ENCODE data around the gene QKI.

DNA sequence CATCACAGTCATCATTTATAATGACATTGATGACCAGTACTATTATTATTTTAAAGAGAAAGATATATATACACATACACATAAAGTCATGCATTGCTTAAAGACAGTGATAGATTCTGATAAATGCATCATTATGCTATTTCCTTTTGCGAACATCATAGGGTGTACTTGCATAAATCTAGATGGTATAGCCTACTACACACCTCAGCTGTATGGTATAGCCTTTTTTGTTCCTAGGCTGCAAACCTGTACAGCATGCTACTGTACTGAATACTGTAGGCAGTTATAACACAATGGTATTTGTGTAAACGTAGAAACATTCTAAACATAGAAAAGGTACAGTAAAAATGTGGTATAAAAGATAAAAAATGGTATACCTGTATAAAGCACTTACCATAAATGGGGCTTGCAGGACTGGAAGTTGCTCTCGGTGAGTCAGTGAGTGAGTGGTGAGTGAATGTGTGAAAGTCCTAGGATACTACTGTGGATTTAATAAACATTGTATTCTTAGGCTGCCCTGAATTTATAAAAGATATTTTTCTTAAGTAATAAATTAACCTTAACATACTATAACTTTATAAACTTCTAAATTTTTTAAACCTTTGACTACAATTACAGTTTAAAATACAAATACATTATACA lies 23.9 kb downstream of the QKI start:
- TF ChIP-seq, protein P1, sequence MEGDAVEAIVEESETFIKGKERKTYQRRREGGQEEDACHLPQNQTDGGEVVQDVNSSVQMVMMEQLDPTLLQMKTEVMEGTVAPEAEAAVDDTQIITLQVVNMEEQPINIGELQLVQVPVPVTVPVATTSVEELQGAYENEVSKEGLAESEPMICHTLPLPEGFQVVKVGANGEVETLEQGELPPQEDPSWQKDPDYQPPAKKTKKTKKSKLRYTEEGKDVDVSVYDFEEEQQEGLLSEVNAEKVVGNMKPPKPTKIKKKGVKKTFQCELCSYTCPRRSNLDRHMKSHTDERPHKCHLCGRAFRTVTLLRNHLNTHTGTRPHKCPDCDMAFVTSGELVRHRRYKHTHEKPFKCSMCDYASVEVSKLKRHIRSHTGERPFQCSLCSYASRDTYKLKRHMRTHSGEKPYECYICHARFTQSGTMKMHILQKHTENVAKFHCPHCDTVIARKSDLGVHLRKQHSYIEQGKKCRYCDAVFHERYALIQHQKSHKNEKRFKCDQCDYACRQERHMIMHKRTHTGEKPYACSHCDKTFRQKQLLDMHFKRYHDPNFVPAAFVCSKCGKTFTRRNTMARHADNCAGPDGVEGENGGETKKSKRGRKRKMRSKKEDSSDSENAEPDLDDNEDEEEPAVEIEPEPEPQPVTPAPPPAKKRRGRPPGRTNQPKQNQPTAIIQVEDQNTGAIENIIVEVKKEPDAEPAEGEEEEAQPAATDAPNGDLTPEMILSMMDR (IDR thresholded peaks at IDR 0.05; ENCODE audit: control extremely low read depth in 1 of 3, insufficient read depth in 1 of 3, low read depth in 1 of 3, low read length in 3 of 3): no peak
- TF ChIP-seq JUND (IDR thresholded peaks at IDR 0.05; ENCODE audit: low read length) (no peak), ZNF274 (IDR thresholded peaks at IDR 0.05; ENCODE audit: borderline replicate concordance, extremely low read depth, low read length) (no peak), POLR2A (IDR thresholded peaks at IDR 0.05; ENCODE audit: control extremely low read depth in 1 of 2, low read depth in 2 of 2, low read length in 2 of 2) (no peak), CBX5 (IDR thresholded peaks at IDR 0.05; ENCODE audit: low read depth, low read length) (no peak), EZH2 (IDR thresholded peaks at IDR 0.05; ENCODE audit: low read depth, low read length, severe bottlenecking) (no peak), EP300 (IDR thresholded peaks at IDR 0.05; ENCODE audit: borderline replicate concordance in 1 of 2, low read depth in 2 of 2, low read length in 2 of 2) (no peak), RNF2 (IDR thresholded peaks at IDR 0.05; ENCODE audit: borderline replicate concordance, low read depth, low read length, missing control alignments, poor library complexity, severe bottlenecking) (no peak)
- TF ChIP-seq, protein P2, sequence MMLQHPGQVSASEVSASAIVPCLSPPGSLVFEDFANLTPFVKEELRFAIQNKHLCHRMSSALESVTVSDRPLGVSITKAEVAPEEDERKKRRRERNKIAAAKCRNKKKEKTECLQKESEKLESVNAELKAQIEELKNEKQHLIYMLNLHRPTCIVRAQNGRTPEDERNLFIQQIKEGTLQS (IDR thresholded peaks at IDR 0.05; ENCODE audit: insufficient read depth, low read depth, low read length): no peak
- TF ChIP-seq, protein P3, sequence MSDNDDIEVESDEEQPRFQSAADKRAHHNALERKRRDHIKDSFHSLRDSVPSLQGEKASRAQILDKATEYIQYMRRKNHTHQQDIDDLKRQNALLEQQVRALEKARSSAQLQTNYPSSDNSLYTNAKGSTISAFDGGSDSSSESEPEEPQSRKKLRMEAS (IDR thresholded peaks at IDR 0.05): no peak
